GM12878 (cell line): ENCODE results near the gene CSH2. TPM values are rescaled to one million over a fixed set of nuclear protein-coding genes. Genes with fewer than 3 reads are reported as not detected.

Source experiments
- DPF2 ChIP-seq: fragments of 450-650 bp; IDR thresholded peaks from 2 replicates; pipeline ENCODE4 v1.6.1; 2017; ENCODE audit warnings: mild to moderate bottlenecking
- FOXK2 ChIP-seq: fragments of 450-650 bp; IDR thresholded peaks from 2 replicates; pipeline ENCODE4 v1.6.1; 2017; ENCODE audit warnings: mild to moderate bottlenecking, moderate library complexity
- HCFC1 ChIP-seq: fragments of 150-350 bp; IDR thresholded peaks from 2 replicates; pipeline ENCODE4 v1.6.1; 2014; ENCODE audit warnings: low read length
- JUND ChIP-seq: IDR thresholded peaks from 2 replicates; pipeline ENCODE4 v1.6.1; 2012; ENCODE audit warnings: low read depth, mild to moderate bottlenecking, low read length, improper control_type of control experiment, moderate library complexity
- MEF2B ChIP-seq: fragments of 450-650 bp; IDR thresholded peaks from 2 replicates; pipeline ENCODE4 v1.6.1; 2018; ENCODE audit warnings: mild to moderate bottlenecking, moderate library complexity; ENCODE audit not compliant: partially characterized antibody, poor library complexity, severe bottlenecking
- MYC ChIP-seq: IDR thresholded peaks from 2 replicates; pipeline ENCODE4 v1.6.1; 2011; ENCODE audit warnings: mild to moderate bottlenecking, low read length, moderate library complexity, inconsistent platforms; ENCODE audit not compliant: insufficient read depth, insufficient replicate concordance, insufficient read length, severe bottlenecking
- PML ChIP-seq: IDR thresholded peaks from 2 replicates; pipeline ENCODE4 v1.6.1; 2012; ENCODE audit warnings: low read length, inconsistent platforms
- POLR2AphosphoS2 ChIP-seq: IDR thresholded peaks from 2 replicates; pipeline ENCODE4 v1.6.1; 2011; ENCODE audit warnings: low read depth, mild to moderate bottlenecking, low read length, improper control_type of control experiment, moderate library complexity
- RAD51 ChIP-seq: fragments of 450-650 bp; IDR thresholded peaks from 2 replicates; pipeline ENCODE4 v1.6.1; 2016; ENCODE audit warnings: moderate library complexity, mild to moderate bottlenecking, inconsistent platforms
- SIN3A ChIP-seq: IDR thresholded peaks from 2 replicates; pipeline ENCODE4 v1.6.1; 2012; ENCODE audit warnings: low read depth, low read length, improper control_type of control experiment
- YBX1 ChIP-seq: fragments of 450-650 bp; IDR thresholded peaks from 2 replicates; pipeline ENCODE4 v1.6.1; 2016; ENCODE audit warnings: antibody characterized with exemption
- ZNF207 ChIP-seq: fragments of 450-650 bp; IDR thresholded peaks from 2 replicates; pipeline ENCODE4 v1.6.1; 2014; ENCODE audit warnings: antibody characterized with exemption, mild to moderate bottlenecking, borderline replicate concordance
- ZNF217 ChIP-seq: fragments of 450-650 bp; IDR thresholded peaks from 2 replicates; pipeline ENCODE4 v1.6.1; 2017; ENCODE audit warnings: antibody characterized with exemption, mild to moderate bottlenecking
- ZZZ3 ChIP-seq: IDR thresholded peaks from 2 replicates; pipeline ENCODE4 v1.6.1; 2011; ENCODE audit warnings: low read depth; ENCODE audit not compliant: control insufficient read depth, insufficient read length
- polyA plus RNA-seq, 11 experiments: library from polyadenylated mRNA; depleted of rRNA in 4 of 11; unstranded in 6 of 11; stranded (reverse) in 5 of 11; fragments of >200 nt; fragmentation: Nextera tagmentation in 4 of 11; fragmentation: Illumina TruSeq in 1 of 11; extraction: Ambion mirVana in 4 of 11; extraction: Trizol in 1 of 11; gene quantifications; 1 replicate in 1 of 11; 2 replicates in 10 of 11; pipeline versions ENCODE4 v1.2.1 to v1.2.3, GENCODE V29; 2011 to 2016; ENCODE audit warnings: inconsistent platforms in 2 of 11, missing spikeins in 2 of 11, low read depth in 1 of 11
- total RNA-seq, 4 experiments: library from RNA; depleted of rRNA in 3 of 4; stranded (reverse); fragments of >200 nt in 3 of 4; fragmentation: Illumina TruSeq in 1 of 4; extraction: Trizol in 1 of 4; gene quantifications; 2 replicates each; pipeline versions ENCODE4 v1.2.1 to v1.2.3, GENCODE V29; 2013 to 2021
- TF ChIP-seq, protein P1 (sequence below): fragments of 450-650 bp; IDR thresholded peaks from 2 replicates; pipeline ENCODE4 v1.6.1; 2017; ENCODE audit warnings: mild to moderate bottlenecking
- TF ChIP-seq, protein P2 (sequence below): IDR thresholded peaks from 2 replicates; pipeline ENCODE4 v1.6.1; 2012; ENCODE audit warnings: mild to moderate bottlenecking, low read depth, low read length
- TF ChIP-seq, protein P3 (sequence below): IDR thresholded peaks from 2 replicates; pipeline ENCODE4 v1.6.1; 2012; ENCODE audit warnings: low read length, inconsistent platforms

CSH2 gene
- total and polyA plus RNA-seq, 10 of the 15 experiments (the other 5 are each of a cell fraction or from before 2014, with no cell fraction given) = not detected

DNA sequence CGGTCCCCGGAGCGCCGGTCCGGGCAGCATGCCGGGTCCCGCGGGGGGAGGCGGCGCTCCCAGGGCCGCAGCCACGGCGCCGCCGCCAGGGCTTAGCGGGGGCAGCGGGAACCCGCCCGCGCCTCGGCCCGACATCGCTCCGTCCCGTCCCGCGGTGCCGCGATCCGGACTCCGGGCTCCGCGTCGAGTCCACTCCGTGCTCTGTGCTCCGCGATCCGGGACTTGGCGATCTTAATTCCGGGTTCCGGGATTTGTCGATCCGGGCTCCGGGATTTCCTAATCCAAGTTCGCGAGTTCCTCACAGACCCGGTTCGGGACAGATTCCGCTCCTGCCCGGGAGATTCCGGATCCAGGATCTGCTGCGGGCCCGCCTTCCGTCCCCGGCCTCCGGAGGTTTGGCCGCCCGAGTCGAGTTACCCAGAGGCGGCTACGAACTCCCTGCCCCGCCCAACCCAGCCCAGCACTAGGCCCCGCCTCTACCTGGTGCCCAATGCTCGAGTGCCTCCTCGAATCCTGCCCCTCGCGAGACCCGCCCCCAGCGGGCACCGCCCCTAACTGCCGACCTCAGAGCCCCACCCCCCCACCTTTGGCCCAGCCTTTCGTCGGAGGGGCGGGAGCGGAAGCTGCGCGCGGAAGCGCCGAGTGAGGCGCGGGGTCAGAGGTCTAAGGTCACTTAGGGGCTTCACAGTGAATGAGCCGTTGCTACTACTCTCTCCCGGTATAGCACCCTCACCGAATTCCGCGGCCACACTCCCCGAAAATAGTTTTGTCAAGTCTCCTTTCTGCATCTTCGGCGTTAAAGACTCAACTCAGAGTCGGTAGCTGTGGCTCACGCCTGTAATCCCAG is 30.7 kb downstream of the CSH2 start, which contains the start of gene SMARCD2 (continued):
- no peak for TF ChIP-seq FOXK2
- peak; percentile 99 for TF ChIP-seq ZNF207
- TF ChIP-seq DPF2 = peak; percentile 85
- TF ChIP-seq, protein P1, sequence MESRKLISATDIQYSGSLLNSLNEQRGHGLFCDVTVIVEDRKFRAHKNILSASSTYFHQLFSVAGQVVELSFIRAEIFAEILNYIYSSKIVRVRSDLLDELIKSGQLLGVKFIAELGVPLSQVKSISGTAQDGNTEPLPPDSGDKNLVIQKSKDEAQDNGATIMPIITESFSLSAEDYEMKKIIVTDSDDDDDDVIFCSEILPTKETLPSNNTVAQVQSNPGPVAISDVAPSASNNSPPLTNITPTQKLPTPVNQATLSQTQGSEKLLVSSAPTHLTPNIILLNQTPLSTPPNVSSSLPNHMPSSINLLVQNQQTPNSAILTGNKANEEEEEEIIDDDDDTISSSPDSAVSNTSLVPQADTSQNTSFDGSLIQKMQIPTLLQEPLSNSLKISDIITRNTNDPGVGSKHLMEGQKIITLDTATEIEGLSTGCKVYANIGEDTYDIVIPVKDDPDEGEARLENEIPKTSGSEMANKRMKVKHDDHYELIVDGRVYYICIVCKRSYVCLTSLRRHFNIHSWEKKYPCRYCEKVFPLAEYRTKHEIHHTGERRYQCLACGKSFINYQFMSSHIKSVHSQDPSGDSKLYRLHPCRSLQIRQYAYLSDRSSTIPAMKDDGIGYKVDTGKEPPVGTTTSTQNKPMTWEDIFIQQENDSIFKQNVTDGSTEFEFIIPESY = no peak
- peak; percentile 52 for TF ChIP-seq HCFC1
- no peak for TF ChIP-seq RAD51
- peak; percentile 56 for TF ChIP-seq PML
- TF ChIP-seq ZNF217 = peak; percentile 87
- TF ChIP-seq SIN3A = peak; percentile 83
- TF ChIP-seq ZZZ3 = no peak
- no peak; the same call in 1 of the 2 replicates for TF ChIP-seq JUND
- TF ChIP-seq, protein P2, sequence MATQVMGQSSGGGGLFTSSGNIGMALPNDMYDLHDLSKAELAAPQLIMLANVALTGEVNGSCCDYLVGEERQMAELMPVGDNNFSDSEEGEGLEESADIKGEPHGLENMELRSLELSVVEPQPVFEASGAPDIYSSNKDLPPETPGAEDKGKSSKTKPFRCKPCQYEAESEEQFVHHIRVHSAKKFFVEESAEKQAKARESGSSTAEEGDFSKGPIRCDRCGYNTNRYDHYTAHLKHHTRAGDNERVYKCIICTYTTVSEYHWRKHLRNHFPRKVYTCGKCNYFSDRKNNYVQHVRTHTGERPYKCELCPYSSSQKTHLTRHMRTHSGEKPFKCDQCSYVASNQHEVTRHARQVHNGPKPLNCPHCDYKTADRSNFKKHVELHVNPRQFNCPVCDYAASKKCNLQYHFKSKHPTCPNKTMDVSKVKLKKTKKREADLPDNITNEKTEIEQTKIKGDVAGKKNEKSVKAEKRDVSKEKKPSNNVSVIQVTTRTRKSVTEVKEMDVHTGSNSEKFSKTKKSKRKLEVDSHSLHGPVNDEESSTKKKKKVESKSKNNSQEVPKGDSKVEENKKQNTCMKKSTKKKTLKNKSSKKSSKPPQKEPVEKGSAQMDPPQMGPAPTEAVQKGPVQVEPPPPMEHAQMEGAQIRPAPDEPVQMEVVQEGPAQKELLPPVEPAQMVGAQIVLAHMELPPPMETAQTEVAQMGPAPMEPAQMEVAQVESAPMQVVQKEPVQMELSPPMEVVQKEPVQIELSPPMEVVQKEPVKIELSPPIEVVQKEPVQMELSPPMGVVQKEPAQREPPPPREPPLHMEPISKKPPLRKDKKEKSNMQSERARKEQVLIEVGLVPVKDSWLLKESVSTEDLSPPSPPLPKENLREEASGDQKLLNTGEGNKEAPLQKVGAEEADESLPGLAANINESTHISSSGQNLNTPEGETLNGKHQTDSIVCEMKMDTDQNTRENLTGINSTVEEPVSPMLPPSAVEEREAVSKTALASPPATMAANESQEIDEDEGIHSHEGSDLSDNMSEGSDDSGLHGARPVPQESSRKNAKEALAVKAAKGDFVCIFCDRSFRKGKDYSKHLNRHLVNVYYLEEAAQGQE = no peak
- peak; percentile 58; the same call in 1 of the 2 replicates for TF ChIP-seq POLR2AphosphoS2
- TF ChIP-seq, protein P3, sequence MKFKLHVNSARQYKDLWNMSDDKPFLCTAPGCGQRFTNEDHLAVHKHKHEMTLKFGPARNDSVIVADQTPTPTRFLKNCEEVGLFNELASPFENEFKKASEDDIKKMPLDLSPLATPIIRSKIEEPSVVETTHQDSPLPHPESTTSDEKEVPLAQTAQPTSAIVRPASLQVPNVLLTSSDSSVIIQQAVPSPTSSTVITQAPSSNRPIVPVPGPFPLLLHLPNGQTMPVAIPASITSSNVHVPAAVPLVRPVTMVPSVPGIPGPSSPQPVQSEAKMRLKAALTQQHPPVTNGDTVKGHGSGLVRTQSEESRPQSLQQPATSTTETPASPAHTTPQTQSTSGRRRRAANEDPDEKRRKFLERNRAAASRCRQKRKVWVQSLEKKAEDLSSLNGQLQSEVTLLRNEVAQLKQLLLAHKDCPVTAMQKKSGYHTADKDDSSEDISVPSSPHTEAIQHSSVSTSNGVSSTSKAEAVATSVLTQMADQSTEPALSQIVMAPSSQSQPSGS = no peak; the same call in none of the 2 replicates
- TF ChIP-seq YBX1 = no peak
- peak; percentile 37 for TF ChIP-seq MEF2B
- TF ChIP-seq MYC = no peak
